ENCODE measurements around the gene TRIM71.
A peak's percentile ranks its signal among the peaks of the same experiment; 100 is the strongest.
"Not testable (repeated sequence)": the region's sequence is repeated elsewhere in the genome, so short reads cannot be mapped to it uniquely, and the experiment has no call there.

TRIM71 gene

GRCh38 chr3:32841867-32842470, 24.2 kb downstream of the TRIM71 start:
- H3K4me2 ChIP-seq = peak overlapping the region; percentile 53
- H3K36me3 ChIP-seq = no peaks in the 10 kb centered on the region
- no peak overlapping the region for H3K4me3 ChIP-seq
- H3K27me3 ChIP-seq = no peaks in the 10 kb centered on the region
- no peak overlapping the region for H3K9ac ChIP-seq
- H4K20me1 ChIP-seq = no peaks in the 10 kb centered on the region
- H3K9me3 ChIP-seq = no peaks in the 10 kb centered on the region
- H3K27ac ChIP-seq = no peak overlapping the region
- peaks cover 19% of the 10 kb centered on the region for H3K4me1 ChIP-seq
- no peak for TF ChIP-seq Cebpa-rat (IDR thresholded peaks at IDR 0.05)

DNA sequence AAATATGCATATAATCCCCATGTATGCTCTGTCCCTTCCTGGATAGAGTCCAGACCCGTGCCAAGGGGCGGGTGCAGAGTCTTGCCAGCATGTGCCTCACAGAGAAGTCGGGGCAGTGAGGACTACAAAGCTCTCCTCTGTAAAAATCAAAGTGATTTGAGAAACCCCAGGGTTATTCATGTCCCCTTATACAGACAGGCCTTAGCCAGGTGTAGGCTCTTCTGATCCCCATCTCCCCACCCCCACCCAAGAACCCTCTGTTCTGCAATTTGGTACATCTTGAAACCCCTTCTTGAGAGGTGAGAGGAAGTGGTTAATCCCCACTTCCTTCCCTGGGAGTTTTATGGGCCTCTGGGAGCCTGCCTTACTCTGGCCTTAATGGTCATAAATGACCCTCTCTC, 24.7 kb downstream of the TRIM71 start:
- Histone ChIP-seq H3K4me3 (no peak overlapping the region), H4K20me1 (no peaks in the 10 kb centered on the region), H3K4me1 (peaks cover 19% of the 10 kb centered on the region), H3K36me3 (no peaks in the 10 kb centered on the region), H3K27me3 (no peaks in the 10 kb centered on the region), H3K27ac (no peak overlapping the region), H3K9me3 (no peaks in the 10 kb centered on the region), H3K9ac (no peak overlapping the region), H3K4me2 (peak overlapping the region; percentile 53)
- TF ChIP-seq Cebpa-rat (IDR thresholded peaks at IDR 0.05) = no peak

DNA sequence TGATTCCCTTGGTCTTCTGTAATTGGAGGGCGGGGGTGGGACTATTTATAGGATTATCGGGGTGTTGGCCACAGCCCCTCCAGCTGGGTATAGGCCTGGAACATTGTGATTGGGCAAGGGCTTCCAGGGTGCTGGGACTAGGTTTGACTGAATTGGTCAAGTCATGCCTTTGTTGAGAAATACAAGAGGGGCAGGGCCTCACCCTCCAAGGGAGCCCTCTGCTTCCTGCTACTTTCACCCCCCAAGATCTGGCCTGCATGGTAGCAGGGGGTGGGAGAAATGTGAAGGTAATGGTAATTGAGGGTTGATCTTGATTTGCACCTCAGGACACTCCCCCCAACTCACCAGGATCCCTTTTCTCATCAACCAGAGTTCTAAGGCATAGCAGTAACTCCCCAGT, 25.2 kb downstream of the TRIM71 start:
- H3K4me2 ChIP-seq = peak overlapping the region; percentile 53
- no peak overlapping the region for H3K27ac ChIP-seq
- H3K4me1 ChIP-seq = peaks cover 19% of the 10 kb centered on the region
- H3K4me3 ChIP-seq = no peak overlapping the region
- H3K36me3 ChIP-seq = no peaks in the 10 kb centered on the region
- no peak for TF ChIP-seq Cebpa-rat (IDR thresholded peaks at IDR 0.05)
- H3K27me3 ChIP-seq = no peaks in the 10 kb centered on the region
- no peaks in the 10 kb centered on the region for H4K20me1 ChIP-seq
- H3K9ac ChIP-seq = no peak overlapping the region
- H3K9me3 ChIP-seq = no peaks in the 10 kb centered on the region

GRCh38 chr3:32843510-32844321, 25.9 kb downstream of the TRIM71 start:
- Histone ChIP-seq H3K9ac (no peak overlapping the region), H3K9me3 (no peaks in the 10 kb centered on the region), H3K27ac (no peak overlapping the region), H3K4me3 (no peak overlapping the region), H4K20me1 (no peaks in the 10 kb centered on the region), H3K4me2 (no peak overlapping the region), H3K27me3 (no peaks in the 10 kb centered on the region), H3K36me3 (no peaks in the 10 kb centered on the region), H3K4me1 (peaks cover 24% of the 10 kb centered on the region)
- no peak for TF ChIP-seq Cebpa-rat (IDR thresholded peaks at IDR 0.05)

DNA sequence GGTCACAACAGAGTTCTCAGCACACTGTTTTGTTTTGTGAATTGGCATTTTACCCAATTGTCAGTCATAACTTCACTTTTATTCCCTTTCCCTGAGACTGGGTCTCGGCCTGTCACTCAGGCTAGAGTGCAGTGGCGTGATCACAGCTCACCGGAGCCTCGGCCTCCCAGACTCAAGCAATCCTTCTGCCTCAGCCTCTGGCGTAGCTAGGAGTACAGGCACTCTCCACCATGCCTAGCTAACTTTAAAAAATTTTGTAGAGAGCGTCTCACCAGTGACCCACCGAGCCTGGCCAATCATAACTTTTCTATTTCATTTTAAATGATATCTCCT, 26.5 kb downstream of the TRIM71 start:
- Histone ChIP-seq H3K4me3 (no peak overlapping the region), H3K36me3 (no peaks in the 10 kb centered on the region), H3K27me3 (no peaks in the 10 kb centered on the region), H3K9ac (no peak overlapping the region), H3K4me1 (peaks cover 26% of the 10 kb centered on the region), H3K27ac (no peak overlapping the region), H3K4me2 (no peak overlapping the region), H4K20me1 (no peaks in the 10 kb centered on the region), H3K9me3 (no peaks in the 10 kb centered on the region)
- TF ChIP-seq Cebpa-rat (IDR thresholded peaks at IDR 0.05) = no peak

- TF ChIP-seq Cebpa-rat (IDR thresholded peaks at IDR 0.05) = no peak
- Histone ChIP-seq H3K9me3 (no peaks in the 10 kb centered on the region), H3K4me1 (peaks cover 27% of the 10 kb centered on the region), H4K20me1 (no peaks in the 10 kb centered on the region), H3K36me3 (no peaks in the 10 kb centered on the region), H3K4me2 (no peak overlapping the region), H3K27ac (no peak overlapping the region), H3K9ac (no peak overlapping the region), H3K4me3 (no peak overlapping the region), H3K27me3 (no peaks in the 10 kb centered on the region)
Observed at GRCh38 chr3:32844914-32845313, 27.1 kb downstream of the TRIM71 start.

GRCh38 chr3:32845546-32845945, 27.7 kb downstream of the TRIM71 start:
- not testable (repeated sequence) for H3K27ac ChIP-seq, H3K9ac ChIP-seq, H3K4me2 ChIP-seq, H4K20me1 ChIP-seq, H3K9me3 ChIP-seq, H3K36me3 ChIP-seq, H3K4me3 ChIP-seq, H3K27me3 ChIP-seq
- H3K4me1 ChIP-seq = peaks cover 33% of the 10 kb centered on the region

GRCh38 chr3:32847045-32847444, 29.2 kb downstream of the TRIM71 start:
- H3K9ac ChIP-seq = not testable (repeated sequence)

GRCh38 chr3:32847528-32847927, 29.7 kb downstream of the TRIM71 start:
- Histone ChIP-seq H4K20me1 (no peaks in the 10 kb centered on the region), H3K36me3 (no peaks in the 10 kb centered on the region), H3K27ac (no peak overlapping the region), H3K4me2 (no peak overlapping the region), H3K4me3 (no peak overlapping the region), H3K4me1 (peaks cover 20% of the 10 kb centered on the region), H3K9ac (no peak overlapping the region), H3K27me3 (no peaks in the 10 kb centered on the region), H3K9me3 (no peaks in the 10 kb centered on the region)
- no peak for TF ChIP-seq Cebpa-rat (IDR thresholded peaks at IDR 0.05)

More at GRCh38 chr3:32847045-32847444, 29.2 kb downstream of the TRIM71 start:
- H3K27ac ChIP-seq, H3K4me3 ChIP-seq, H3K36me3 ChIP-seq, H3K27me3 ChIP-seq, H3K4me2 ChIP-seq, H4K20me1 ChIP-seq, H3K9me3 ChIP-seq: not testable (repeated sequence)
- H3K4me1 ChIP-seq = peaks cover 25% of the 10 kb centered on the region

DNA sequence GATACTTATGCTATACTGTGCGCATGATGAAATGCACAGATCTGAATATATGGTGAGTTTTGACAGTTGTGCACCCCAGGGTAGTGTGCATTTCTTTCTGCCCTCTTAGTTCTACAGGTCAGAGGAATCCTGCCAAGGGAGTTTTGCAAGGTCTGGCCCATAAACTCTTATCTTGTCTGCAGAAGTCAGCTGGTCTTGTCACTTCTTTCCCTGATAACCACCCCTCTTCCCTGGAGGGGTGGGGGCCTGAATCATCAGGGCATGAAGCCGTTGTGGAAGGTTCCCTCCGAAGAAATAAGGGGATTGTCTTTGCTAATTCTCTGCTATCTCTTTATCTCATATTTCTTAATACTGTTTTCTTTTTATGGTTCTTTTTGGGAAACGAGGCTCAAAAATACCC, 30.4 kb downstream of the TRIM71 start:
- Histone ChIP-seq H3K4me3 (no peak overlapping the region), H3K4me1 (peaks cover 15% of the 10 kb centered on the region), H3K27me3 (no peaks in the 10 kb centered on the region), H3K9ac (no peak overlapping the region), H3K36me3 (no peaks in the 10 kb centered on the region), H3K9me3 (no peaks in the 10 kb centered on the region), H3K4me2 (no peak overlapping the region), H4K20me1 (no peaks in the 10 kb centered on the region), H3K27ac (no peak overlapping the region)
- TF ChIP-seq Cebpa-rat (IDR thresholded peaks at IDR 0.05) = no peak

Measured in BLaER1 (cell line).